ENCODE measurements around the gene TRIO.

Gene TRIO

GRCh38 chr5:14297697-14298096 lies 154.6 kb downstream of the TRIO start:
- no peak for DNase-seq (ENCODE audit: low spot score)

- DNase-seq (ENCODE audit: low spot score): no peak
Observed at GRCh38 chr5:14298126-14298847, 155.1 kb downstream of the TRIO start.

- DNase-seq (ENCODE audit: low spot score): no peak
Observed at GRCh38 chr5:14299666-14300065, 156.5 kb downstream of the TRIO start.

- no peak for DNase-seq (ENCODE audit: low spot score)
Observed at GRCh38 chr5:14301186-14301585, 158.0 kb downstream of the TRIO start.

- no peak for DNase-seq (ENCODE audit: low spot score)
Observed at GRCh38 chr5:14302330-14302729, 159.2 kb downstream of the TRIO start.

GRCh38 chr5:14305045-14305444 lies 161.9 kb downstream of the TRIO start:
- no peak for DNase-seq (ENCODE audit: low spot score)

- no peak for DNase-seq (ENCODE audit: low spot score)
Observed at GRCh38 chr5:14306329-14306815, 163.2 kb downstream of the TRIO start.

GRCh38 chr5:14308384-14309154 lies 165.4 kb downstream of the TRIO start:
- no peak for DNase-seq (ENCODE audit: low spot score)

GRCh38 chr5:14309199-14309598 lies 166.1 kb downstream of the TRIO start:
- DNase-seq (ENCODE audit: low spot score): no peak

GRCh38 chr5:14309878-14310531 lies 166.9 kb downstream of the TRIO start:
- no peak for DNase-seq (ENCODE audit: low spot score)

- DNase-seq (ENCODE audit: low spot score): no peak
Observed at GRCh38 chr5:14310901-14311300, 167.8 kb downstream of the TRIO start.

GRCh38 chr5:14313986-14314690 lies 171.0 kb downstream of the TRIO start:
- no peak for DNase-seq (ENCODE audit: low spot score)

GRCh38 chr5:14316471-14316870 lies 173.3 kb downstream of the TRIO start:
- DNase-seq (ENCODE audit: low spot score): no peak

GRCh38 chr5:14319102-14319501 lies 176.0 kb downstream of the TRIO start:
- DNase-seq (ENCODE audit: low spot score): no peak

- no peak for DNase-seq (ENCODE audit: low spot score)
Observed at GRCh38 chr5:14321936-14322335, 178.8 kb downstream of the TRIO start.

GRCh38 chr5:14322437-14323187 lies 179.5 kb downstream of the TRIO start:
- DNase-seq (ENCODE audit: low spot score): no peak

GRCh38 chr5:14323466-14323865 lies 180.3 kb downstream of the TRIO start:
- no peak for DNase-seq (ENCODE audit: low spot score)

GRCh38 chr5:14325369-14325768 lies 182.2 kb downstream of the TRIO start:
- no peak for DNase-seq (ENCODE audit: low spot score)

- no peak for DNase-seq (ENCODE audit: low spot score)
Observed at GRCh38 chr5:14326035-14326903, 183.1 kb downstream of the TRIO start.

- no peak for DNase-seq (ENCODE audit: low spot score)
Observed at GRCh38 chr5:14327624-14328023, 184.5 kb downstream of the TRIO start.

GRCh38 chr5:14328144-14328543 lies 185.0 kb downstream of the TRIO start:
- DNase-seq (ENCODE audit: low spot score): no peak
